Measurements from ENCODE around the gene LRP3. TPM values are rescaled to one million over a fixed set of nuclear protein-coding genes. Genes with fewer than 3 reads are reported as not detected.

The LRP3 gene
- polyA plus RNA-seq, 3 donors = 1.4 to 11.9 (median 4.1) TPM

GRCh38 chr19:33171222-33171795, 22.8 kb upstream of the LRP3 start:
- Mint-ChIP-seq H3K36me3 (peaks cover 0 to 4% of the 10 kb centered on the region in 2 donors), H3K27ac (no peak overlapping the region), H3K4me1 (peaks cover 28% of the 10 kb centered on the region), H3K27me3 (ENCODE audit: low read depth in 3 of 3) (no peaks in the 10 kb centered on the region), H3K4me3 (no peak overlapping the region), H3K9me3 (peaks cover 10 to 17% (median 14%) of the 10 kb centered on the region in 7 donors)
- H2AFZ ChIP-seq (ENCODE audit: insufficient read depth, low read depth, low read length, poor library complexity, severe bottlenecking) = no peak overlapping the region
- no peaks in the 10 kb centered on the region for H3K36me3 ChIP-seq (replicated peaks in 1 of 2; ENCODE audit: control insufficient read depth in 1 of 2, insufficient read depth in 2 of 2, low read length in 2 of 2)
- no peaks in the 10 kb centered on the region for H3K27me3 ChIP-seq (ENCODE audit: control insufficient read depth in 2 of 2, insufficient read depth in 2 of 2, low read length in 2 of 2)
- TF ChIP-seq CTCF (IDR thresholded peaks at IDR 0.05) = no peak
- peaks cover 19% of the 10 kb centered on the region for H3K79me2 ChIP-seq (ENCODE audit: insufficient read depth, low read length)
- no peak overlapping the region for H3K9ac ChIP-seq (ENCODE audit: insufficient read depth, low read length, poor library complexity, severe bottlenecking)
- peaks cover 5 to 9% of the 10 kb centered on the region in 2 donors for H3K9me3 ChIP-seq (replicated peaks in 1 of 2; ENCODE audit: control insufficient read depth in 1 of 2, insufficient read depth in 1 of 2, low read length in 2 of 2)
- H3K27ac ChIP-seq (ENCODE audit: low read depth in 1 of 2, low read length in 2 of 2) = no peak overlapping the region
- WGBS (ENCODE audit: insufficient coverage) = no CpG with 5 or more reads among the region's 1 CpG
- no peak overlapping the region for H3K4me3 ChIP-seq (replicated peaks in 1 of 3; ENCODE audit: low read depth in 2 of 3, low read length in 3 of 3)
- no peak for DNase-seq
- intact Hi-C loops (cut with micrococcal nuclease) = loop anchor here in 1 of 2 donors (10.0 kb wide), 2 partner anchors 133 to 197 kb away; partner anchors contain the start of genes CEBPA, CEP89 and FAAP24
- no peak overlapping the region for H3K4me2 ChIP-seq (replicated peaks; ENCODE audit: extremely low read depth, low read length, poor library complexity, severe bottlenecking)
- H4K20me1 ChIP-seq (ENCODE audit: insufficient read depth, low read length) = no peaks in the 10 kb centered on the region
- H3K4me1 ChIP-seq (ENCODE audit: control insufficient read depth in 1 of 2, insufficient read depth in 2 of 2, low read length in 2 of 2) = peaks cover 18 to 42% of the 10 kb centered on the region in 2 donors

GRCh38 chr19:33171916-33172359, 22.2 kb upstream of the LRP3 start:
- peaks cover 21% of the 10 kb centered on the region for H3K79me2 ChIP-seq (ENCODE audit: insufficient read depth, low read length)
- Mint-ChIP-seq H3K27ac (no peak overlapping the region), H3K9me3 (peaks cover 10 to 17% (median 14%) of the 10 kb centered on the region in 7 donors), H3K36me3 (peaks cover 0 to 4% of the 10 kb centered on the region in 2 donors), H3K27me3 (ENCODE audit: low read depth in 3 of 3) (no peaks in the 10 kb centered on the region), H3K4me3 (no peak overlapping the region), H3K4me1 (peaks cover 28% of the 10 kb centered on the region)
- intact Hi-C loops (cut with micrococcal nuclease) = loop anchor here in 1 of 2 donors (10.0 kb wide), 2 partner anchors 133 to 197 kb away; partner anchors contain the start of genes CEBPA, CEP89 and FAAP24
- H3K36me3 ChIP-seq (replicated peaks in 1 of 2; ENCODE audit: control insufficient read depth in 1 of 2, insufficient read depth in 2 of 2, low read length in 2 of 2) = no peaks in the 10 kb centered on the region
- WGBS (ENCODE audit: insufficient coverage) = 95% methylated on average over 4 of the region's 6 CpGs
- H3K9ac ChIP-seq (ENCODE audit: insufficient read depth, low read length, poor library complexity, severe bottlenecking) = no peak overlapping the region
- H3K4me2 ChIP-seq (replicated peaks; ENCODE audit: extremely low read depth, low read length, poor library complexity, severe bottlenecking) = no peak overlapping the region
- no peak overlapping the region for H2AFZ ChIP-seq (ENCODE audit: insufficient read depth, low read depth, low read length, poor library complexity, severe bottlenecking)
- no peak for TF ChIP-seq CTCF (IDR thresholded peaks at IDR 0.05)
- no peaks in the 10 kb centered on the region for H4K20me1 ChIP-seq (ENCODE audit: insufficient read depth, low read length)
- no peak overlapping the region for H3K27ac ChIP-seq (ENCODE audit: low read depth in 1 of 2, low read length in 2 of 2)
- H3K9me3 ChIP-seq (replicated peaks in 1 of 2; ENCODE audit: control insufficient read depth in 1 of 2, insufficient read depth in 1 of 2, low read length in 2 of 2) = peaks cover 5 to 9% of the 10 kb centered on the region in 2 donors
- H3K4me1 ChIP-seq (ENCODE audit: control insufficient read depth in 1 of 2, insufficient read depth in 2 of 2, low read length in 2 of 2) = peaks cover 18 to 43% of the 10 kb centered on the region in 2 donors
- no peaks in the 10 kb centered on the region for H3K27me3 ChIP-seq (ENCODE audit: control insufficient read depth in 2 of 2, insufficient read depth in 2 of 2, low read length in 2 of 2)
- no peak for DNase-seq
- no peak overlapping the region for H3K4me3 ChIP-seq (replicated peaks in 1 of 3; ENCODE audit: low read depth in 2 of 3, low read length in 3 of 3)

Data from CD14-positive monocyte (primary cell).